ENCODE data around the gene DDX42.
"Not testable (repeated sequence)": the region's sequence is repeated elsewhere in the genome, so short reads cannot be mapped to it uniquely, and the experiment has no call there.

Gene DDX42

GRCh38 chr17:63783522-63783921 lies 9.6 kb downstream of the DDX42 start:
- no peak for DNase-seq

- DNase-seq = no peak
Observed at GRCh38 chr17:63785556-63785955, 11.6 kb downstream of the DDX42 start.

GRCh38 chr17:63786117-63786516 lies 12.1 kb downstream of the DDX42 start:
- DNase-seq = no peak

- DNase-seq = no peak
Observed at GRCh38 chr17:63786971-63787711, 13.2 kb downstream of the DDX42 start.

GRCh38 chr17:63790057-63790456 lies 16.1 kb downstream of the DDX42 start:
- no peak for DNase-seq

GRCh38 chr17:63792055-63792729 lies 18.2 kb downstream of the DDX42 start:
- no peak for DNase-seq

GRCh38 chr17:63796375-63796774 lies 22.4 kb downstream of the DDX42 start:
- DNase-seq = not testable (repeated sequence)

GRCh38 chr17:63798572-63799106 lies 24.7 kb downstream of the DDX42 start:
- DNase-seq = no peak

GRCh38 chr17:63800783-63801182 lies 26.8 kb downstream of the DDX42 start:
- DNase-seq = no peak

GRCh38 chr17:63804328-63804727 lies 30.4 kb downstream of the DDX42 start:
- no peak for DNase-seq

- DNase-seq = no peak
Observed at GRCh38 chr17:63805591-63805990, 31.6 kb downstream of the DDX42 start.

GRCh38 chr17:63809970-63810369 lies 36.0 kb downstream of the DDX42 start:
- DNase-seq = no peak

- DNase-seq = no peak
Observed at GRCh38 chr17:63816123-63816522, 42.2 kb downstream of the DDX42 start.

- no peak for DNase-seq
Observed at GRCh38 chr17:63816669-63817068, 42.7 kb downstream of the DDX42 start.

GRCh38 chr17:63817736-63818385 lies 43.9 kb downstream of the DDX42 start:
- no peak for DNase-seq

- DNase-seq = no peak
Observed at GRCh38 chr17:63819131-63819530, 45.2 kb downstream of the DDX42 start.

- no peak for DNase-seq
Observed at GRCh38 chr17:63819585-63820537, 45.9 kb downstream of the DDX42 start.

- no peak for DNase-seq
Observed at GRCh38 chr17:63820963-63821561, 47.1 kb downstream of the DDX42 start.

- no peak for DNase-seq
Observed at GRCh38 chr17:63821804-63822203, 47.8 kb downstream of the DDX42 start.

GRCh38 chr17:63822537-63822936 lies 48.6 kb downstream of the DDX42 start:
- DNase-seq = no peak

GRCh38 chr17:63823659-63824331 lies 49.8 kb downstream of the DDX42 start:
- no peak for DNase-seq

Measured in T-helper 9 cell (primary cell).